NCI-H2227 (cell line): ENCODE measurements around the gene TNFRSF1B.
A peak's percentile ranks its signal among the peaks of the same experiment; 100 is the strongest.

Experiments
- DNase-seq: peaks from one replicate; lab custom pipeline; 2025; ENCODE audit not compliant: unreplicated experiment; lab: John Stamatoyannopoulos, UW

Gene TNFRSF1B

DNA sequence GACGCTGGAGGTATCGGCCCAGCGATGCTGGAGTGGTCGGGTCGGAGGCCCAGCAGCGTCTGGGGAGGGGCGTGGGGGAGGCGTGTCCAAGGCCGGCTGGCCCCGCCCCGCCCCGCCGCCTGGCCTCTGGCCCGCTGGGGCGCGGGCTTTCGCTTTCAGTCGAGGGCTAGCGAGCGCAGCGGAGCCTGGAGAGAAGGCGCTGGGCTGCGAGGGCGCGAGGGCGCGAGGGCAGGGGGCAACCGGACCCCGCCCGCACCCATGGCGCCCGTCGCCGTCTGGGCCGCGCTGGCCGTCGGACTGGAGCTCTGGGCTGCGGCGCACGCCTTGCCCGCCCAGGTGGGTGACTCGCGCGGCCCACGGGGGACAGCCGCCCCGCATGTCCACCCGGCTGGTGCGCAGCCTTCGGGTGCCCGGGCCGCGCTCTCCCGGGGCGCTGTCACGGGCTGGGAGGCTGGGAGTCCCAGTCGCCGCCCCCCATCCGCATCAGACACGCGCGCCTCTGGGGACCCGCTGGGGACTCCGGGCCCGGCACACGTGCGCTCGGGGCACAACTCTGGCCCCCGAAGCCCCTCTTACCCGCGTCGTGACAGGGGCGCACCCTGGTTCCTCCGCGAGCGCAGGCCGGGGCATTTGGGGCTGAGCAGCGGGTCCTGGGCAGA lies at the start of gene TNFRSF1B:
TNFRSF1B (plus strand) TSS at position 158 of the 659 bp plus-strand sequence; CDS start at position 259, 101 bp downstream.
- peak; percentile 35 for DNase-seq

DNA sequence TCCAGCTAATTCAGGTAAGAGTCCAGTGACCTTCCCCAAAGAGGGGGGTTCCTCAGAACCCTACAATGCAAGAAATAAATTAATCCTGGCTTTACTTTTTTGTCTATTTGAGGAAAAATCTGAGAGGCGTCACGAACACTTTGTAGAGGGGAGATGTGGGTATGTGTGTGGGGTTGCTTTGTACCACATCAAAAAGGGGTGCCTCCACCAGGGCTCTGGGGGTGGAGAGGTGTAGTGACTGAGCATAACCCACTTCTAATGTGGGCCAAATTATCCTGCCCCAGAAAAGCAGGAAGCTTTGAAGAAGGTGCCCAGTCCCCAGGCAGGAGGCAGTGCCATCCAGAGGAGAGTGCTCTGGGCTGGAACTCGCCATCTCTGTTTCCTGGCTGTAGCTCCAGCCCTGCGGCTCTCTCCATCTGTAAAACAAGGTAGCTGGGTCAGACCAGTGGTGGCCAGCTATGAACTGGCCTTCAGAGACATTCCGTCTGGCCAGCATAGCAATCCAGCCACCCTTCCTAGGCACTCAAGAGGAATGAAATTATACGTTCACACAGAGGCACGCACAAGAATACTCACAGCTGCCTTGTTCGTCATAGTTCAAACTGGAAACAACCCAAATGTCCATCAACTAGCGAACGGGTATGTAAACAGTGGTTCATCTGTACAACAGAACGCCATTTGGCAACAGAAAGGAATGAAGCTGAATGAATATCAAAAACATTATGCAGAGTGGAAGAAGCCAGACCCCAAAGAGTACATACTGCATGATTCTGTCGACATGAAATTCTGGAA lies 45.4 kb upstream of the TNFRSF1B start:
- no peak for DNase-seq

DNA sequence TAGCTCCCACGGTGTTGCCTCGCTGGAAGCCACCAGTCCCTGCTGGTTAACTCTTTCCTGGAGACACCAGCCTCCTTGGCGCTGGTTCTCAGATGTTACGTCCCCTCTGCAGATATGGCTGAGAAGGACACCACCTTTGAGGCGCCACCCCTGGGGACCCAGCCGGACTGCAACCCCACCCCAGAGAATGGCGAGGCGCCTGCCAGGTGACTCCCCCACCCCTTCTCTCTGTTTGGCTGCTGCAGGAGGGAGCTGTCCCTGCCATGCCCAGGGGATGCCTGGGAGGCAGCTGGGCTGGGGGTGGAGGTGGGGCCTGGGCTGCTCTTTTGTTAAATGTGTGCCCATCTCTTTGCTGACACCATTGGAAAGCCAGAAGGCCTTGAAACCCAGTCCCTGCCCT lies 43.6 kb upstream of the TNFRSF1B start:
- no peak for DNase-seq

DNA sequence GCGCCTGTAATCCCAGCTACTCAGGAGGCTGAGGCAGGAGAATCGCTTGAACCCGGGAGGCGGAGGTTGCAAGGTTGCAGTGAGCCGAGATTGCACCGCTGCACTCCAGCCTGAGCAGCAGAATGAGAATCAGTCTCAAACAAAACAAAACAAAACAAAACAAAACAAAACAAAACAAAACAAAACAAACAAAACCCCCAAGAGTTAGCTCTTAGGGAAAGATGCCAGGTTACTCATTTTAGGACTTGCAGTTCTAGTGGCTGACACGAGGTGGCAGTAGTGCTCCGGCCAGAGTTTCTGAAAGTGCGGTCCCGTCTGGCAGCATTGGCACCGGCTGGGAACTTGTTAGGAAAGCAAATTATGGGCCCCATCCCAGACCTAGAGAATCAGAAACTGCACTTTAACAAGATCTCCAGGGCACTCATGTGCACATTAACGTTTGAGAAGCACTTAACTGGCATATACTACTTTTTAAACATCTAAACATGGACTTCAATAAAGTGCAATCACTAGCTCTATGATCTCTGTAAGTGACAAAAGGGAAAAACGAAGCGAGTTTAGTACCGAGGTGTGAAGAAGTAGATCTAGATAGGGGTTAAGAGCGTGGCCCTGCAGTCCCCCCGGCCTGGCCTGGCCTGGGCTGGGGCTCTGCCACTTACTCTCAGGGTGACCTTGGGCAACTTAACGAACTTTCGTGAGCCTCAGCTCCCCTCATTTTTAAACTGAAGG lies 41.9 kb upstream of the TNFRSF1B start:
- peak; percentile 71 for DNase-seq

DNA sequence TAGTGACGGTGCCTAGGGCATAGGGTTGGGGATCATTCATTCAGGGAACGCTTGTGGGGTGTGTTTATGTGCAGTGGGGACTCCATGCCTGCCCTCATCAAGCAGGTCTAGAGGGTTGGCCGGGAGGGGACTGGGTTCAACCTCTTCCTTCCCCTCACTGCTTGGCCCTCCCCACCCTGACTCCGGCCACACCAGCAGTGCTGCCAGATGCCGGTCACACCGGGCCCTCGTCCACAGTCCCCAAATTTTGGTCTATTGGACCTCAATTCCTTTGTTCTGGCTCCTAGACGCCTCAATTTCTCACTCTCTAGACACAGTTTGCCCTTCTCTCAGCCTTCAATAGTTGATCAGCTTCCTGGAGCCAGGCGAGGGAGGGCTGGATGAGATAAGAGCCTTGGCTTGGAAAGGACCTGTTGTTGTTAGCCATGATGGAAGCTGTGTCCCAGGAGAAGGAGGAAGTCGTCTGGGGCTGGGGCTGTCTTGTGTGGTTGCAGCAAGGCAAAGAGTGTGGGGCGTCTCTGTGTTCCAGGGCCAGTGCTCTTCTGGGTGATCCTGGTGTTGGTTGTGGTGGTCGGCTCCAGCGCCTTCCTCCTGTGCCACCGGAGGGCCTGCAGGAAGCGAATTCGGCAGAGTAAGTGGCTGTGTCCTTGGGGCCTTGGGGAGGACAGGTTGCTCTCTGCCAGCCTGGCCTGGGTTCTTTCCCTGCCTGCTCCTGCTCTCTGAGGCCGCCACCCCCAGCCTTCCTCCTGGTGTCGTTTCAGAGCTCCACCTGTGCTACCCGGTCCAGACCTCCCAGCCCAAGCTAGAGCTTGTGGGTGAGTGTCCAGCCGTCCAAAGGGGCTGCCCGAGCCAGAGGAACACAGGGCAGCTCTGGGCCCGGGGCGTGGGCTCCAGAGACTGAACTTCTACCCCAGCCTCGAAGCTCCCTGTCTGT lies 41.1 kb upstream of the TNFRSF1B start:
- no peak for DNase-seq

DNA sequence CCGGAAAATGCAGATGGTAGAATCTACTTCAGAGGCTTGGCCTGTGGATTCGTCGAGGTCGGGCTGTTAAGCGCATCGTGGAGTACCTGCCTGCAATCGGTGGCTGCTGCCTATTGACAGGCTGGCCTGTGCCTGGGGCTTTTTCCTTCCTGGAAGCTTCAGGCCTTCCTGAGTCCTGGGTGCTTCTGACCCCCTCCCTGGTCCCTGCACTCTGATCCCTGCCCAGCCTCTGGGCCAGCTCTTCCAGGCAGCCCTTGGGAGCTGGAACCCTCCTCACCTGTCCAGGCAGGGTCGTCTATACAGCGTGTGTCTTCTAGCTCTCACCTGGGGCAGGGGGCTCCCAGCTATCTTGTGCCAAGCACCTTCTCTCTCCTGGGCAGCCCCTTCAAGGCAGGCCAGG lies 40.0 kb upstream of the TNFRSF1B start:
- no peak for DNase-seq

DNA sequence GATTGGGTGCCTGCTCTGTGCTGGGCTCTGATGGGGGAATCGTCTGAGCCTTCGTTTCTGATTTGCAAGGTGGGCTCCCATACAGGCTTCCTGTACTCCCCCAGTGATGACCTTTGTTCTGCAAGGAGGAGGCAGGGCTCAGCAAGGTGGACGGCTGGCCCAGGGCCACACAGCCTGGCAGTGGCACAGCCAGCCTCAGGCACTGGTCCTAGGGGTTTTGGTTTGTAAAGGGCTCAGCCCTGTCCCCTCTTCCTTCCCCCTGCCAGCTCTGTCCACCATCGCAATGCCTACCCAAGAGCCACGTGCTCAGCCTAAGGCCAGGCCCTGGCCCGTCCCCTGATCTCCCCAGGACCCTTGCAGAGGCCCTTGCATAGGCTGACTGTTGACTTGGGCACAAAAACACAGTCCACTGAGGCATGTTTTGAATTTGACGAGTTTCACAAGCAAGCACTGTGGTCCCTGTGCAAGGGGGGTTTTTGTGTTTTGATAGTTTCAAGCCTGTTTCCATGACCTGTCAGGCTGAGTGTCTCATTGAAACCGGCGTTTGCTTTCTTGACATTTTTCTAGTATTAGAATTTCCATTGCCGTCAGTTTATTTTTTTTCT lies 39.5 kb upstream of the TNFRSF1B start:
- no peak for DNase-seq

DNA sequence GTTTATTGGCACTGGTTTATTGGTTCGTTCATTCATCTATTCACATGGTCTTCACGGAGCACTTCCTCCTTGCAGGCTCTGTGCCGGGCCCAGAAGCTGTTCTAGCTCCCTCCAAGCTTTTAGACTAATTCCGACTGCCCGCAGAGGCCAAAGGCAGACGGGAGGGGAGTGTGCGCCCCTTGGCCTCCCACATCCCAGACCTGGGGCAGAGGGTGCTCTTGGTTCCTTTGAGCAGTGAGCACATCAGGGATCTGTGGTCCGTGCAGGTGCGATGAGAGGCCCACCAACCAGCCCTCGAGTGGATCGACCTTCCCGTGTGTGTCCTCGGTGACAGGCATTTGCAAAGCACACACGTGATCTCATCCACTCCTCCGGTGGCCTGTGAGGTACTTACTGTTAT lies 38.7 kb upstream of the TNFRSF1B start:
- DNase-seq, result no peak

DNA sequence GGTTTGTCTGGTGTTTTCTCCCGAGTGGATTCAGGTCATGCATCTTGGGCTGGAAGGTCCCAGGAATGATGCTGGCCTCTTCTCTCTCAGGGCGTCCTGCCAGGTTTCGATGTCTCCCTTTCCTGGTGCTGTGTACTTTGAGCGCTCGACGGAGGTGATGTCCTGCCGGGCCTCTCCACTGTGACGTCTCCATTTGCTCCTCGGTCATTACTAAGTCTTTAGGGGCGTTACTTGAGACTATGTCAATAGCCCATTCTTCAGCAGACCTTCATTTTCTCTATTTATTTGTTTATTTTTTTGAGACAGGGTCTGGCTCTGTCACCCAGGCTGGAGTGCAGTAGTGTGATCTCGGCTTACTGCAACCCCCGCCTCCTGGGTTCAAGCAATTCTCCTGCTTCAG lies 37.2 kb upstream of the TNFRSF1B start:
- DNase-seq, result no peak

DNA sequence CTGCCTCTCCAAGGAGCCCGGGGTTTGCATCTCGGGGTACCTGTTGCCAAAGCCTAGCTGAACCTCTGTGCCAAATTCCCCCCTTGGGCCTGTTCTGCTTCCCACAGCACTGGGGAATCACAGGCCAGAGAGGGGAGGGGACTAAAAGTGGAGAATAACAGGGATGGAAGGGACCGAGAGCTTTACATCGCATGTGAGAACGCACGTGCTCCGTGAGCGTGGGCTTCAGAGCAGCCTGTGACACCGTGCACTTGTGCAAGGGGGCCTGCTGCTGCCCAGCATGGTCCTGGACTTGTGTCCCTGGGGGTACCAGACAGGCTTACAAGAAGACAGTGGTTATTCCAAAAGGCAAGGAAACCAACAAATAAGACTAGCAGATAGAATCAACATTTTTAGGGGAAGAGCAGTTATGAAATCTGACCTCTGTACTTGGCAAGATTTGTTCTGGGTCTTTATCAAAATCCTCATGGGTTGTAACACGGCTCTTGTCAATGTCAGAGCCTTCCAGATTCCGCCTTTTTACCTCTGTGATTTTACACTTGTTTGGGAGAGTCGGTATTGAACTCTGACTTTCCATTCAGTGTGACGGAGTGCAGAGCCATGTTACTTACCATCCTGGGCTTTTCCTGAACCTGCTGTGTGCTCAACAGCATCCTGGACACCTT lies 36.2 kb upstream of the TNFRSF1B start:
- no peak for DNase-seq

DNA sequence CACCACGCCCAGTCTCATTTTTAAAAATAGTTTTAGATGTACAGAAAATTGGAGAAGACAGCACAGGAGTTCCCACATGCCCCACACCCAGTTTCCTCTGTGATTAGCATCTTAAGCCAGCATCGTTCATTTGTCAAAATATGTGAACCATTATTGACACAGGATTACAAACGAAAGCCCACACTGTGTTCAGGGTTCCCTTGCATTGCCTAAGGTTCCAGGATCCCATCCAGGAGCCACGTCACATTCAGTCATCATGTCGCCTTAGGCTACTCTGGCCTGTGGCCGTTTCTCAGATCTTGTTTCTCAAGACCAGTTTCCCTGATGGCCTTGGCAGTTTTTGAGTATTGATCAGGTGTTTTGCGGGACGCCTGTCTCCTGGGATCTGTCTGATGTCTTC lies 34.7 kb upstream of the TNFRSF1B start:
- DNase-seq, result no peak

DNA sequence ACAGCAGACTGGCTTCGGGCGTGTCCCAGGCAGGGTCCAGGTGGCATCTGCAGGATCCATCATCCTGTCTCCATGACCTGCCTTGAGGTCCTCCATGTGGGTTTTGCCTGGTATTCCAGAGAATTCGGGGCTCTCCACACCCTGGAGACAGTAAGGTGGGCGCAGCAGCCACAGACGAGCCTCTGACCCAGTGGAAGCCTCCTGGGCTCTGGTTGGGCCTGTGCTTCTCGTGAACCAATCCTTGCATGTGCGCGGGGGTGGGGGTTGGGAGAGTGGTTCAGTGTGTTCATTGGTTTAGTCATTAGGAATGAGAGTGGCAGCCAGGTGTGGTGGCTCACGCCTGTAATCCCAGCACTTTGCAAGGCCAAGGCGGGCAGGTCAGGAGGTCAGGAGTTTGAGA lies 32.1 kb upstream of the TNFRSF1B start:
- DNase-seq, result no peak

DNA sequence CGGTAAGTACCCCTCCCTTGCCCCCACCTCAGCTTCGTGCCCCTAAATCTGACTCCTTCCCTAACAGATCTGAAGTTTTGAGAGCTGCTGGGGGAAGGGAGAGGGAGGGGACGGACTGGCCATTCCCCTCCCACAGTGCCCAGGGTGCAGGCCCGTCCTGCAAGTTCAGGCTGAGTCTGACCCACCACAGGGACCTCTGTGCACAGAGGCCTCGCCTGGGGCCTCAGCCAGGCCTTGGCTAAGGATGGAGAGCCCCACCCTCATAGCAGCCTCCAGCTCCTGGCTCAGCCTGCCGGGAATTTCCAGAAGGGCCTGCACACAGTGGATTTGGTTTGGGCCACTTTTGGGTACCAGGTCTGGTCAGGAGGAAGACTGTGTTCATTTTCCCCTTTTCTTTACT lies 31.2 kb upstream of the TNFRSF1B start:
- DNase-seq, result no peak

DNA sequence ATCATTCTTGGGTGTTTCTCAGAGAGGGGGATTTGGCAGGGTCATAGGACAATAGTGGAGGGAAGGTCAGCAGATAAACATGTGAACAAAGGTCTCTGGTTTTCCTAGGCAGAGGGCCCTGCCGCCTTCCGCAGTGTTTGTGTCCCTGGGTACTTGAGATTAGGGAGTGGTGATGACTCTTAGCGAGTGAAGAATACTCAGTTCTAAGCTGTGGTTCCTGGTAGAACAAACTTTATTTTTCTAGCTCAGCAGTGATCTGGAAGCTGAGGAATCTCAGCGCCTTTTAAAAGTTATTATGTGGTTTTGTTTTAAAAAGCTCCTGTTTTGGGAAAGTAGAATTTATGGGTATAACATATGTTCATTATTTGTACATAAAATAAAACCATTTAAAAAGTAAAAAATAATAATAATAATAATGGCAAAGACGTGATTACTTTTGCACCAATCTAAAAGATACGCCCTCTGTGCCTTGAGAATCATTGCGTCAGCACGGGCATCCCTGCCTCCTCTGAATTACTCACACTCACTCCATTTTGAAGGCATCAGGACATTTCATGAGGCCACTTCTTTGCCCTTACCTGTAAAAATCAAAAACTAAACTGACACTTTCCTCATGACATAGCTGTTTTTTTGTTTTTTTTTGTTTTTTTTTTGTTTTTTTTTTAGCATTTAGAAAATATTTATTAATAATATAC lies 29.7 kb upstream of the TNFRSF1B start:
- no peak for DNase-seq

DNA sequence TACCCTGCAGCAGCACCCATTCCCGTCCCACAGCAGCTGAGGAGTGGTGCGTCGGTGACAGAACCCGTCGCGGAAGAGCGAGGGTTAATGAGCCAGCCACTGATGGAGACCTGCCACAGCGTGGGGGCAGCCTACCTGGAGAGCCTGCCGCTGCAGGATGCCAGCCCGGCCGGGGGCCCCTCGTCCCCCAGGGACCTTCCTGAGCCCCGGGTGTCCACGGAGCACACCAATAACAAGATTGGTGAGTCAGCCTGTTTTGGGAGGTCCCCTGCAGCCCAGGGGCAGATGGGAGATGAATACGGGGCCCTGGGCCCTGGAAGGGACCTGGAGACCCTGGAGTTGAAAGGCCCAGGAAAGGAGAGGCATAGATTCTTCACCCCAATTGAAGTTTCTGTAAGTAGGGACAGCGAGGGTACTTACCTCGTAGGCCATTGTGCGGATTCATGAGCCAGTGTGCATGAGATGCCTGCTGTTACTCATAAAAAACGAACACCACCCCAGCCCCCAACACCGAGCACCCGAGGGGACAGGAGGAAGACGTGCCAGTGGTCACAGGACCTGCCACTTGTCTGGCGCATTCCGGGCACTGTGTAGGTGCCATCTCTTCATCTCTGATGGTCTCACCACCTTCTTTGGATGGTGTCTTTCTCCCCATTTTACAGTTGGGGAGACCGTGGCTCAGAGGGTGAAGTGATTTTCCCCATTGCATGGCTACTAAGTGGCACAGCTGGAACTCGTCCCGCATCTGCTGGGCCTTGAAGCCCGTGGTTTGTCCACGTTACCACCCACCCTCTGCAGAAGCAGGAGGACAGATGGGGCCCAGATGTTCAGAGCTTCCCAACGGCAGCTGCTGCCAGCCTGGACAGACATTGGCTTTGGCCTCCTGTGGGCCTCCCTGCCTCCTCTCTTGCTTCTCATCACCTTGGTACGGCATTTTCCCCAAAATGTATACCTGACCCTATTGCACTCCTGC lies 28.3 kb upstream of the TNFRSF1B start:
- no peak for DNase-seq

DNA sequence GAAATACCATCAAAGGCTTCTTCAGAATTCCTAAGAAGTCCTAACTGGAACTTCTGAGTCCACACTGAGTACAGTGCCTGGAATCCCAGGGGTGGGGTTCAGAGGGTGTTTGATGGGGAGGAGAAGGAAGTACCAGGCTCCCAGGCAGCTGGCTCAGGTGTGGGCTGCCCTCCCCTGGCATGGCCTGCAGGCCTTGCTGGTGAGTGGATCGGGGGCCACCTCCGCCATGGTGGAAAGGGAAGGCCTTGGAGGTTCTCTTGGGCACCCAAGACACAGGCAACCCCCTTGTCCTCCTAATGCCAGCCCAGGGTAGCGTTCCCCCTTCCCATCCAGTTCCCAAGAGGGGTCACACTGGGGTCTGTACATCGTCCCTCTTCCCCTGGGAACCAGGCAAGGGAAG lies 26.8 kb upstream of the TNFRSF1B start:
- no peak for DNase-seq

DNA sequence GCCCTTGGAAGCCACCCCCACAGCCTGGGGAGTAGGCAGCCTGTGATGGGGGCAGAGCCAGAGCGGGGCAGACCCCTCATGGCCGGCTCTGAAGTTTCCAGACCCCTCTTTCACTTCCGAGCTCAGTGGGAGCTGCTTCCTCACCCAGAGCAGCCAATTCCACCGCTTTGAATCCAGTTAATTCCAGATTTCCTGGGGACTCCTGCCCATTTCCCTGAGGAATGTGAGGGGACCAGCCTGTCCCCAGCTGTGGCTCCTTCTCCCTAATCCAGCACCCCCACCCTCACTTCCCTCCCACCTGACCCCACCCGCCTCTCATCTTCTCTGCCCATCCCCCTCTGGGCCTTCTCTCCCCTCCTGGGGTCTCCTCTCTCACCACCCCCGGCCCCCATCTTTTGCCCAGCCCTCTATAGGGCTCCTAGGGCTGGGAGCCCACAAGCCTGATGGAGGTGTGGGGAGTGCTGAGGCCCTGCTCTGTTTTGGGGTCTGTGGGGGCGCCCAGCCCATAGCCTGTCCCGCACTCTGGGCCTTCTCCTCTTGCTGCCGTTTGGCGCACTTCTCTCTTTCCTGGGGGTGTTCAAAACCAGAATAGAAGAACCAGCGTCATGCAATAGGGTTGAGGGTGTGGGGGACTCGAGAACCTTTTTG lies 26.2 kb upstream of the TNFRSF1B start:
- DNase-seq, result no peak
